ENCODE measurements around the gene GOLGA8N. TPM values are rescaled to one million over a fixed set of nuclear protein-coding genes. Genes with fewer than 3 reads are reported as not detected.

Gene GOLGA8N
- total RNA-seq, result 3.0 and 10.3 TPM in 2 replicates

GRCh38 chr15:32593151-32593550 is at the start of gene GOLGA8N:
Gene GOLGA8N (plus strand): TSS chr15:32593456.

GRCh38 chr15:32615051-32615870 is 22.0 kb downstream of the GOLGA8N start, which contains the start of gene ARHGAP11A:
Gene ARHGAP11A (plus strand): TSS chr15:32615504. CDS start chr15:32616212, 708 bp downstream.

GRCh38 chr15:32641517-32642059 is 48.3 kb downstream of the GOLGA8N start, which contains the start of gene SCG5:
Gene SCG5 (plus strand): TSS chr15:32641710. CDS start chr15:32643593, 1,883 bp downstream.

Other genes with a start within 250 kb of the GOLGA8N start
- gene GOLGA8K, start 190.2 kb upstream of the GOLGA8N start, total RNA-seq, result 0.31 and 0.40 TPM in 2 replicates
- 1.6 and 3.2 TPM in 2 replicates for gene GOLGA8O, start 137.8 kb upstream of the GOLGA8N start, total RNA-seq
- 18.8 and 21.5 TPM in 2 replicates for gene ARHGAP11A, start 22.0 kb downstream of the GOLGA8N start, total RNA-seq
- gene SCG5, start 48.3 kb downstream of the GOLGA8N start, total RNA-seq, result 8.1 and 11.1 TPM in 2 replicates
- under 0.01 TPM in 2 replicates for gene GREM1, start 124.5 kb downstream of the GOLGA8N start, total RNA-seq

Measured in aortic smooth muscle cell (primary cell).